CD4-positive, alpha-beta T cell treated with Interferon gamma for 1 hour (primary cell): Measurements from ENCODE around the gene SAP25.
A peak's percentile ranks its signal among the peaks of the same experiment; 100 is the strongest.

Experiments
- DNase-seq: peaks from one replicate; pipeline ENCODE4 v3.0.0-alpha.2; 2020

Gene SAP25

DNA sequence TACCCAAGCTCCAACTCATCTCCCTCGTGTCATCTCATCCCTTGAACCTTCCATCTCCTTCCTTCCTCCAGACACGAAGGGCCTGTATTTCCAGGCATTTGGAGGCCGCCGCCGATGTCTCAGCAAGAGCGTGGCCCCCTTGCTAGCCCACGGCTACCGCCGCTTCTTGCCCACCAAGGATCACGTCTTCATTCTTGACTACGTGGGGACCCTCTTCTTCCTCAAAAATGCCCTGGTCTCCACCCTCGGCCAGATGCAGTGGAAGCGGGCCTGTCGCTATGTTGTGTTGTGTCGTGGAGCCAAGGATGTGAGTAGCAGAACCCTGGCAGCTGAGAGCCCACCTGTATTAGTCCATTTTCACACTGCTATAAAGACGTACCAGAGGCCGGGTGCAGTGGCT lies 17.9 kb upstream of the SAP25 start:
- no peak for DNase-seq

GRCh38 chr7:100590077-100590737 lies 16.5 kb upstream of the SAP25 start:
- DNase-seq: no peak

DNA sequence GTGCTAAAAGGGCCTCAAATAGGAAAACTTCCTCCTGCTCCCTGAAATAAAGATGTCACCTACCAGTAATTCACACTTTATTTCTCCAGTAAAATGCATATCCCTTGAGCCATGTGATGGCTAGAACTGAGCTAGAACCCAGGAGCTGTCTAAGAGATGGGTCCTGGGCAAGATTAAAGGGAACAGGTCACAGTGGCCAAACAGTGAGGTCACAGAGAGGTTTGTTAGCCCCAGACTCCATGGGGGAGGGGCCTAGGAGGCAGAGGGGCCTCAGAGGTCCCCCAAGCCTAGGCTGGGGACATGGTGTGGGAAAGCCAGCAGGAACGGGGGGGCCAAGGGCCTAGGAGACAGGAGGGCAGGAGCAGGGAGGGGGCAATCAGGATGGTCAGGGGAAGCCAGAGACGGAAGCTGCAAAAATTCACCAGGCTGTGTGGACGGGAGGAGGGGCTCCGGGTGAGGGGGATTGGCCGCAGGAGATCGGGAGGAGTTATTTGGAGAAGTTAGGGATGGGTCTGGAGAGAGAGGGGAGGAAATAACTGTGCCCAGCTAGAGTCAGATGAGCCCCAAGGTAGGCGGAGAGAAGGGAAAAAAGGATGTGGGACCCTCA lies 15.7 kb upstream of the SAP25 start:
- no peak for DNase-seq

DNA sequence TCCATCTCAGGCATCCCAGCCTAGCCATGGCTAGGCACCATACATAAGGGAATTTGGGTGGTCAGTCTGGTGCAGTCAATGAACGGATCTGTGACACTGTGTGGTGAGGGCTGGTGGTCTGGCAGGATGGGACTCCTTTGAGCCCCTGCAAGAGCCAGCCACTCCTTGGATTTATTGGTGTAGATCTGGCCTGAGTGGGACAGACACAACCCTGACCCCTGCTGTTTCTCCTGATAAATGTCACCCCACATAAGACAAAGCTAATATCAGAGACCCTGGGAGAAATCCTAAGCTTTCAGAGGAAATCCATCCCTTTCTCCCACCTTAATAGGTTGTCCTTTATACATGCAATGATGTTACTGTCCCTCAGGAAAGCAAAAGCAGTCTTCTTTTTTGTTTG lies 14.7 kb upstream of the SAP25 start:
- DNase-seq: no peak

- DNase-seq: peak; percentile 100
These were observed 12.7 kb upstream of the SAP25 start, which contains the start of gene FBXO24 for GRCh38 chr7:100586266-100587025. FBXO24 (plus strand) TSS chr7:100586328; CDS start chr7:100586626, 298 bp downstream.

- peak; percentile 54 for DNase-seq
These were observed 12.0 kb upstream of the SAP25 start, which contains the start of gene LRCH4 for GRCh38 chr7:100585511-100586265. LRCH4 (minus strand) TSS chr7:100586129; CDS start chr7:100586100, 29 bp downstream.

GRCh38 chr7:100584683-100585510 lies 11.2 kb upstream of the SAP25 start:
- no peak for DNase-seq

- DNase-seq: no peak
These were observed 10.5 kb upstream of the SAP25 start for GRCh38 chr7:100584054-100584682.

GRCh38 chr7:100583132-100584053 lies 9.7 kb upstream of the SAP25 start:
- DNase-seq: peak; percentile 60

DNA sequence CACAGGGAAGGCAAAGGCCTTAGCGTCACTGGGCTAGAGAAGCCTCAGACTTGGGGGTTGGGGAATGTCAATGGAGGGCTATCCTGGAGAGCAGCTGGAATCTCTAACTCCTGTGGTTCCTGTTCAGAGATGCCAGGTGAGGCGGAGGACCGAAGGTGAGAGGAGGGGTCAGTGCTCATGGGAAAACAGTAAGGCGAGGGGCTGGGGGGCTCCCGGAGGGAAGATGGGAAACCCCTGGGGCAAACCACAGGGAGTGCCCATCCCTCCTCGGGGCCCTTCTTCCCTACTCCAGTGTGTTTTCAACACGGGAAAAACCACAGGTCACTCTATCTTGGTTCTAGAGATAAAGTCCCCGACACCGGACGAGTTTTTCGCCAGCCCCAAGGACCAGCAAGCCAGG lies 8.9 kb upstream of the SAP25 start:
- DNase-seq: no peak

DNA sequence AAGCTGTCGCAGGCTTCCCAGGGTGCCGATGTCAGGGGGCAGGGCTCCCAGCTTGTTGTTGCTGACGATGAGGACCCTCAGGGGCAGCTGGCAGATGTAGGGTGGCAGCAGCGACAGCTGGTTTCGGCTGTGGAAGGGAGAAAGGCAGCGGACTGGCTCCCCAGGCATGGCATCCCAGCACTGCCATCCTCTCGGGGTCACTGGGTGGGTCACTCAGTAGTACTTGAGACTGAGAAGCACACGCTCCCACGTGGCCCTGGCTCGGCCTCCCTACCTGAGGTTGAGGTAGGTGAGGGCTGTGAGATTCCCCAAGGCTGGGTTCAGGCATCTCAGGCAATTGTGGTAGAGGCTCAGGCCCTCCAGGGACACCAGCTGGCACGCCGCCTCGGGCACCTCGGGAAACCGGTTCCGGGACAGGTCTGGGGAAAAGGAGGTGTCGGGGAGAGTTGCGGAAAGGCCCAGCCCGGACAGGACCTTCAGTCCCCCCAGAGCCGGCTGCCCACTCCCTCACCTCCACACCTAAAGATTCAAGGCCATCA lies 8.4 kb upstream of the SAP25 start:
- no peak for DNase-seq

- no peak for DNase-seq
These were observed 7.0 kb upstream of the SAP25 start for GRCh38 chr7:100580466-100581283.

DNA sequence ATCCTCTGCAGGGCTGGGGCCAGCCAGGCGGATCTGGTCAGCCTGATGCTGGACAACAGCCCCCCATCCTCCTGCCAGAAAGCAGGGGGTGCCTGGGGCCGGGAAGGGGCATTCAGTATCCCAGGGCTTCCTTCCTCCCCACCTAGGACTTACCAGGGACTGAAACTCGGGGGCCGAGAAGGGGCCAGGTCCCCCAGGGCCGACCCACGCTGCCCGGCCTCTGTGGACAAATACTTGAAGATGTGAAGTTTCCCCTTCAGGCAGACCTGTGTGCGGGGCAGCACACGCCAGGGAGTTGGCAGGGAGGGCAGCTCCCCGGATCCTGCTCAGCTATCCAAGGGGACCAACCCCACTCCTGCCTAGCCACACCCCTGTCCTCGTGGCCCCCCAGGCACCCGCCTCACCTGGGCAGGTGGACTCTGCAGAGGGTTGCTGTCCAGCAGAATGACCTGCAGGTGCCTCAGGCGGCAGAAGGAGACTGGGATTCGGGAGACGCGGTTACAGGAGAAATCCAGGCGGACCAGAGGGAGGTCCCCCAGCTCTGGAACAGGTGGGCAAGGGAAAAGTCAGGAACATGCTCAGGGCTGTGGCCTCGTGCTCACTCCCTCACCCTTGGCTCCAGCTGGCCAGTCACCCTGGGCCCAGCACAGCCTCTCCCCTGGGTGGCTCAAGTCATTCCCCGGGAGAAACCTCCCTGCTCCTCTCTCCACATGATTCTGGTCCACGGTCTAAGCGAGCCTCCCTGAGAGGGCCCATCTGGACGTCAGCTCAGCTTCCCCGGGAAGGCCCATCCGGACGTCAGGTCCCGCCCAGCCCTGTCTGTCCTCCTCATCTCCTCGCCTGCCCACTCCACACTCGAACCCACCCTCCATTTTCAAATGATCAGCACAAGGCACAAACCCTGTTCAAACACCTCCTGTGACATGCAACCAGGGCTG lies 4.8 kb upstream of the SAP25 start:
- no peak for DNase-seq

DNA sequence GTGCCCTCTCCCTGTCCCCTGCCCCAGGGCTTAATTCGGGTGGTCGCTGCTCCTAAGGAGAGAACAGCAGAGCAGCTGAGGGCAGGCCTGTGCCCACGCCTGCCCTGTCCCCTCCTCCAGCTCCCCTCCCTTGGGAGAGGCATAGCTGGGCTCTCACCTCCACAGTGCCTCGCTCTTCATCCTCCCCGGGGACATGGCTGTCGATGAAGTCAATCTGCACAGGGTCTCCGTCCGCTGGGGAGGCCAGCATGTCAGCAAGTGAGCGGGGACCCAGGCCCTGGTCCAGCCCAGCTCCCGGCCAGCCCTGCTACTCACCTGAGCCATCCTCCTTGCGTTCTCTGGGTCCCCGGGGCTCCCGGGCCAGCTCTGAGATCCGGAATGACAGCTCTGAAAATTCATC lies 3.8 kb upstream of the SAP25 start:
- no peak for DNase-seq

DNA sequence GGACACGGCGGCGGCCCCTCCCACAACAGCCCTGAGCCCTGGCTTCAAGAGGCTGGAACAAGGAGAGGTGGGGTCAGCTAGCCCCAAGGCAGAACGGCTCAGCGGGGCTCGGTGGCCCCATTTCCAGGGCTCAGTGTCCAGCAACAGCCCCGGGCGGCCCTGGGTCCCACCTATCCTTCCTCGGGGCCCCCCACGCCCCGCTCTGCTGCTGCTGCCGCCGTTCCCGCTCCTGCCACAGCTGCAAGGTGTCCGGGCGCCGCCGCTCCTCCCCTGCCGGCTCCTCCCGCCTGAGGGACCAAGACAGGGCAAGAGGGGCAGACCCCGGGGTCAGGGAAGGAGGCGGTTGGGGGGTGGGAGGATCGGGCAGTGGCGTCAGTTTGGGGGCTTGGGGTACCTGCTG lies 3.4 kb upstream of the SAP25 start:
- DNase-seq: no peak

DNA sequence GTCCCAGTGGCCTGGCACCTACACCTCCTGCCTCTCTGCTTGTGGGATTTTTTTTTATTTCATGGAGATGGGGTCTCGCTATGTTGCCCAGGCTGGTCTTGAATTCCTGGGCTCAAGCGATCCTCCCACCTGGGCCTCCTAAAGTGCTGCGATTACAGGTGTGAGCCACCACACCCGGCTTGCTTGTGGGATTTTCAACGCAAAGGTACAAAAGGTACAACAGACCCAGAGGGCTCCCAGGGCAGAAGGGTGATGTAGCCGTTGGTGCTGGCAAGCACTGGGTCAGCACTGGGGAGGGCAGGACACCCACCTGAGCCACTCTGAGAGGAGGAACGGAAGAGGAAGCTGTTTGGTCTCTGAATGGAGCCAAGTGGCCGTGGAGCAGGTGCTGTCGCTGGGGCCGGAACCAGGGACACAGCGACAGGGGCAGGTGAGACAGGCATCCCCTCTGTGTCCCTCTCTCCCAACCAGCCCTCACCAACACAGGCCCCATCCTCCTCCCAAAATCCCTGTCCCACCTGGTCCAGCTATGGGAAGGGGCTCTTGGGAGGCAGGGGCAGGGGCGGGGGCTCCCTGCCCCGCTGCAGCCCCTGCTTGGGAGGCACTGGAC lies 2.8 kb upstream of the SAP25 start:
- no peak for DNase-seq

- no peak for DNase-seq
These were observed 2.2 kb upstream of the SAP25 start for GRCh38 chr7:100575746-100576383.
